Breast epithelium (tissue), 3 donors: Measurements from ENCODE around the gene CCDC85C.

Source experiments
- POLR2A ChIP-seq: fragments of 450-650 bp; IDR thresholded peaks from one replicate; pipeline ENCODE4 v1.6.1; 2016; ENCODE audit warnings: antibody characterized with exemption, mild to moderate bottlenecking, moderate library complexity
- POLR2AphosphoS5 ChIP-seq, 3 donors: sonication (generic); formaldehyde crosslinking; IDR thresholded peaks; one replicate each; pipeline ENCODE4 v1.6.1; 2017; ENCODE audit warnings: antibody characterized with exemption in 3 of 3
- TF ChIP-seq, protein P1 (sequence below), 3 donors: fragments of 450-650 bp; IDR thresholded peaks; one replicate each; pipeline ENCODE4 v1.5.1; 2016 to 2017; ENCODE audit warnings: antibody characterized with exemption in 3 of 3, mild to moderate bottlenecking in 3 of 3, moderate library complexity in 3 of 3

DNA sequence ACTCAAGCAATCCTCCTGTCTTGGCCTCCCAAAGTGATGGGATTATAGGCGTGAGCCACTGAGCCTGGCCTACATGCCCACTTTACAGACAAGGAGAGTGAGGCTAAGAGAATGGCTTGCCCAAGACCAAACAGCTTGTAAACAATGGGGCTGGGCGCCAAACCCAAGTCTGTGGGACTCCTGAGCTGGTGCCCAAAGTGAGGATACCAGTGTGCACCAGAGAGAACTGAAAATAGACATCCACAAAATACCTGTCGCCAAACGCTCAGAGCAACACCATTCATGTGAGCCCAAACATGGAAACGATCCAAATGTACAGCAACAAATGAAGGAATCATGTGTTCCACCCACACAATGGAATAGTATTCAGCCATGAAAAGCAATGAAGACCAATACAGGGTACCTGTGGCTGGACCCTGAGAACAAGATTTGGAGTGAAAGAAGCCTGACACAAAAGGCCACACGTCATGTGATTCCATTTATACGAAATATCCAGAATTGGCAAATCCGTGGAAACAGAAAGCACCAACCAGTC is 84.6 kb downstream of the CCDC85C start:
- TF ChIP-seq, protein P1, sequence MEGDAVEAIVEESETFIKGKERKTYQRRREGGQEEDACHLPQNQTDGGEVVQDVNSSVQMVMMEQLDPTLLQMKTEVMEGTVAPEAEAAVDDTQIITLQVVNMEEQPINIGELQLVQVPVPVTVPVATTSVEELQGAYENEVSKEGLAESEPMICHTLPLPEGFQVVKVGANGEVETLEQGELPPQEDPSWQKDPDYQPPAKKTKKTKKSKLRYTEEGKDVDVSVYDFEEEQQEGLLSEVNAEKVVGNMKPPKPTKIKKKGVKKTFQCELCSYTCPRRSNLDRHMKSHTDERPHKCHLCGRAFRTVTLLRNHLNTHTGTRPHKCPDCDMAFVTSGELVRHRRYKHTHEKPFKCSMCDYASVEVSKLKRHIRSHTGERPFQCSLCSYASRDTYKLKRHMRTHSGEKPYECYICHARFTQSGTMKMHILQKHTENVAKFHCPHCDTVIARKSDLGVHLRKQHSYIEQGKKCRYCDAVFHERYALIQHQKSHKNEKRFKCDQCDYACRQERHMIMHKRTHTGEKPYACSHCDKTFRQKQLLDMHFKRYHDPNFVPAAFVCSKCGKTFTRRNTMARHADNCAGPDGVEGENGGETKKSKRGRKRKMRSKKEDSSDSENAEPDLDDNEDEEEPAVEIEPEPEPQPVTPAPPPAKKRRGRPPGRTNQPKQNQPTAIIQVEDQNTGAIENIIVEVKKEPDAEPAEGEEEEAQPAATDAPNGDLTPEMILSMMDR (IDR thresholded peaks at IDR 0.05) = no peak
- TF ChIP-seq POLR2AphosphoS5 (IDR thresholded peaks at IDR 0.05) = no peak
- TF ChIP-seq POLR2A = no peak
